ENCODE results near the gene CELF6.

CELF6 gene

GRCh38 chr15:72272213-72272996, 47.6 kb downstream of the CELF6 start, which contains the start of gene PARP6:
Gene PARP6, minus strand, starts transcription at chr15:72272554. Its CDS starts 5,077 bp downstream, at chr15:72267477.
- in situ Hi-C loops (cut with MboI; ENCODE audit: low sequenced_read_pairs): no loop called here

DNA sequence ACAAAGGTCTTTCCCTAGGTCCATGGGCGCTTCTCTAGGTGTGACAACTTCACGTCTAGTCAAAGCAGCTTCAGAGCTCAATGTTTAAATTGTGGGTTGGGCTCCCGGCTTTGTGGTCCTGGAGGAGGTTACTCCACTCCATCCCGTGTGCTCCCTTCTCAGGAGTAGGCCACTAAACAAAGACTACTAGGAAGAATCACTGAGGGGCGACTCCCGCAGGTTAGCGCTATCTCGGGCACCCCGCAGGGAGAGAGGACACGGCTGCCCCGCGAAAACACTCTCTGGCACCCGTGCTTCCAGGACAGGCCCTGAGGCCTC, 48.1 kb downstream of the CELF6 start:
- in situ Hi-C loops (cut with MboI; ENCODE audit: low sequenced_read_pairs): no loop called here

GRCh38 chr15:72271221-72271620, 48.7 kb downstream of the CELF6 start:
- in situ Hi-C loops (cut with MboI; ENCODE audit: low sequenced_read_pairs): no loop called here

DNA sequence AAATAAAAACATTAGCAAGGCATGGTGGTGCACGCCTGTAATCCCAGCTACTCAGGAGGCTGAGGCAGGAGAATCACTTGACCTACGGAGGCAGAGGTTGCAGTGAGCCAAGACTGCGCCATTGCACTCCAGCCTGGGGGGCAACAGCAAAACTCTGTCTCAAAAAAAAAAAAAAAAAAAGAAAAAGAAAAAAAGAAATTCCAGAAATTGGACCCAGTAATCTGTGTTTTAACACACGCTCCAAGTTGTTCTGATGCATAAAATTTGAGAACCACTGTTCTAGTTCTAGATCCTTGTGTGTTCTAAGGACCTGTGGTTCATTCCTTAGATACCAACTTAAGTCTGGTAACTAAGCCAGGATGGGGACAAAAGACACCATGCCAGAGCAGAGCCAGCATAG, 50.2 kb downstream of the CELF6 start:
- in situ Hi-C loops (cut with MboI; ENCODE audit: low sequenced_read_pairs): no loop called here

- in situ Hi-C loops (cut with MboI; ENCODE audit: low sequenced_read_pairs): no loop called here
Observed at GRCh38 chr15:72265031-72265430, 54.9 kb downstream of the CELF6 start.

GRCh38 chr15:72252663-72253299, 67.2 kb downstream of the CELF6 start:
- in situ Hi-C loops (cut with MboI; ENCODE audit: low sequenced_read_pairs): no loop called here

DNA sequence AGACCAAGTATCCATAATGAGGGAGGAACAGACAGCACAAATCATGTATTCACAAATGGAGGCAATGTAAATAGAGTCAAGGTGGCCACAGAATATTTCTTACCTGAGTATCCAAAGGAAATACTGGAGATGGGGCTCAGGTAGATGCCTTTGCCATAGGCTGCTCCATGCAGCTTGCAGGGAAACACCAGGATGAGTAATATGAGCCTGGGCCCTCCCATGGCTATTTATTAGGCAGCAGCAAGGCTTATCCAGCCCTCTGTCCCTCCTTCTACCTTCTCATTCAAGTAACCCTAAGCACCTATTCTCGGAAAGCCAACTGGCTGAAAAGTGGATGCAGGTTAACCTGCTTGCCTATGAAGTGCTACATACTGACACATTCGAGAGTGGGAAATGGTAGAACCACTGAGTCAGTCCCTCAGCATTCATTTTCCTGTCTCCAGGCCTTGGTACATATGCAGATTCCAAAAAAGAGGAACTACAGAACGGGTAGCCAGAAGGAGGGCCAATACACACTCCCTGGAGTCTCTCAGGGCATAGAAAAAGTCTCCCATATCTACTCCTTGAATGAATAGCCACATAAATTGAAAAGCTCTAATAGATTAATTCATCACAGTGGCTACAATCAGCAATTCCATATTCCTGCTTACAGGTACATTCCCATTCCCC, 70.7 kb downstream of the CELF6 start:
- in situ Hi-C loops (cut with MboI; ENCODE audit: low sequenced_read_pairs): no loop called here

- in situ Hi-C loops (cut with MboI; ENCODE audit: low sequenced_read_pairs): no loop called here
Observed at GRCh38 chr15:72248514-72248913, 71.4 kb downstream of the CELF6 start.

DNA sequence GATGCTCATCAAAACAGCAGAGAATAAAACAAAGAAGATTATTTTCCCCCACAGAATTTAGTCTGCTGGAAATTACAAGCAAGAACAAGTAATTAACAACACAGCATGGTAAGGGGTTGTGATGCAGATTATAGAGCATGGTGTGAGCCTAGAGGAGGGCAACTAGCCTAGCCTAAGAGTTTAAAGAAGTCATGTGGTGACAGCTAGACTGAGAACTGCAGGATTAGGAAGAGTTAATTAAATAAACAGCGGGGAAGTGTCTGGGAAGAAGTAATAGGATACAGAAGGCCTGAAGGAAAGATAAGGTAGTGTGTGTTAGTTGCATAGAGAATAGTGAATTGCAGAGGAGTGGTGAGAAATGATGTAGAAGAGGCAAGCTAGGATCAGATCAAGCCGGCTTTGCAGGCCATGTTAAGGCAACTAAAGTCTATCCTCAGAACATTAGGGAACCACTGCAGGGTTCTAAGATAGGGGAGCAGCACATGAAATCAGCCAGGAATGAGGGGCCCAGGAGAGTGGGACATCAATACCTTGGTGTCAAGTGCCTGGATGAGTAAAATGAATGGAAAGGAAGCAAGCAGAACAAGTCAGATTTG, 77.1 kb downstream of the CELF6 start:
- in situ Hi-C loops (cut with MboI; ENCODE audit: low sequenced_read_pairs): no loop called here

GRCh38 chr15:72239652-72240051, 80.3 kb downstream of the CELF6 start:
- in situ Hi-C loops (cut with MboI; ENCODE audit: low sequenced_read_pairs): no loop called here

- in situ Hi-C loops (cut with MboI; ENCODE audit: low sequenced_read_pairs): no loop called here
Observed at GRCh38 chr15:72238586-72238985, 81.4 kb downstream of the CELF6 start.

- in situ Hi-C loops (cut with MboI; ENCODE audit: low sequenced_read_pairs): no loop called here
Observed at GRCh38 chr15:72237853-72238224, 82.1 kb downstream of the CELF6 start.

DNA sequence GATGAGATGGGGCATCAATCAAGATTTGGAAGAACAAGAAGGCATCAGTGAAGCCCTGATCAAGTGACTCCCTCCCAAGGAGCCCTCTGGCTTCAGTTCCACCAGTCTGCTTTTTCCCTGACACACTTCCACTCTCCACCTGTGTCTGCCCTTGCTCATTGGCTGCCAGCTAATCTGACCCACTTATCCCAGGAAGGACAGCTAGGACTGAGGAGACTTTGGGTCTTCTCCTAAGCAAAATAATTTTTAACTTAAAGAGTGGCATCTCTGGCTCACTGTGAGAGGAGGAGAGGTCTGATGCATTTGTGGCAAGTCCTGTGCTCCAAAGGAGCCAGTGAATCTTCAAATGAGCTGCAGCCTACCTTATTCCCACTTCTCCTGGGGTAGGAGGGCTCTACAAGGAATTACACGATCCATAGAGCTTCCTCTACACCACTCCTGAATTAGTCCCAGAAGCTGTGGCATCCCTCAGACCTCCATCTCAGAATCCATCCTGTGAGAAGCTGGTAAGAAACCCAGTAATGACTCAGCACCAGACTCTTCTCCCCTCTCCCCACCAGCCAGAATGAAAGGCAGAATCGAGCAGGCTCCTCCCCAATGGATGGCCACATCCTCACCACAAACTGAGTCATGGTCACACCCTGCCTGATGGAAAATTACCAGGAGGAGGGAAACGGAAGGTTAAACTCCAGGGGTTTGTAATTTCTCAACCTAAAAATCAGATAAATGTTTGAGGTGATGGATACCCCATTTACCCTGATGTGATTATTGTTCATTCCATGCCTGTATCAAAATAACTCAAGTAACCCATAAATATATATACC, 82.7 kb downstream of the CELF6 start:
- in situ Hi-C loops (cut with MboI; ENCODE audit: low sequenced_read_pairs): no loop called here

GRCh38 chr15:72236381-72237003, 83.5 kb downstream of the CELF6 start:
- in situ Hi-C loops (cut with MboI; ENCODE audit: low sequenced_read_pairs): no loop called here

- in situ Hi-C loops (cut with MboI; ENCODE audit: low sequenced_read_pairs): no loop called here
Observed at GRCh38 chr15:72235298-72235697, 84.7 kb downstream of the CELF6 start.
